GM11168 (cell line): ENCODE results near the gene SEPHS1.

Source experiments
- in situ Hi-C: fragments of 300-500 bp; cut with MboI; formaldehyde crosslinking; loops from one replicate; pipeline ENCODE4 v1.12.0; 2022; ENCODE audit warnings: low sequenced_read_pairs; ENCODE audit not compliant: unreplicated experiment

Gene SEPHS1

GRCh38 chr10:13348216-13349017 lies at the start of gene SEPHS1:
SEPHS1 (minus strand) TSS chr10:13348293; CDS start chr10:13344950, 3,343 bp downstream.
- in situ Hi-C loops, result no loop called here

DNA sequence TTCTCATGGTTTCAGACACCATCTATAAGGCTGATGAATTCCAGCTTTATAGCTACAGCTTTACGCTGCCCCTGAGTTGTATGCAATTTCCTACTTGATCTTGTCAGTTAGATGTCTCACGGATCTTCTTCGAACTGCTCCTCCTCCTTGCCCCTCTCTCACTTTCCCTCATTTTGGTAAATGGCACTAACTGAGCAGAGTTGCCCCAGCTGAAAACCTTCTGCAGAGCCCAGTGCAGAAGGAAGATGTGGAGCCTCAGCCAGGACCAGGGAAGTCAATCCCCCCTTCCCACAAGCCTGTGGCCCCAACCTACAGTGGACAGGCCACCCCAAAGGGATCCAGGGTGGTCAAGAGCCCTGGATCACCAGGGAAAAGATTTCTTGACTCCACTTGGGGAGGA lies 49.0 kb upstream of the SEPHS1 start:
- in situ Hi-C loops, result no loop called here

GRCh38 chr10:13396369-13396768 lies 48.3 kb upstream of the SEPHS1 start:
- in situ Hi-C loops, result no loop called here

GRCh38 chr10:13395540-13395939 lies 47.4 kb upstream of the SEPHS1 start:
- in situ Hi-C loops, result no loop called here

DNA sequence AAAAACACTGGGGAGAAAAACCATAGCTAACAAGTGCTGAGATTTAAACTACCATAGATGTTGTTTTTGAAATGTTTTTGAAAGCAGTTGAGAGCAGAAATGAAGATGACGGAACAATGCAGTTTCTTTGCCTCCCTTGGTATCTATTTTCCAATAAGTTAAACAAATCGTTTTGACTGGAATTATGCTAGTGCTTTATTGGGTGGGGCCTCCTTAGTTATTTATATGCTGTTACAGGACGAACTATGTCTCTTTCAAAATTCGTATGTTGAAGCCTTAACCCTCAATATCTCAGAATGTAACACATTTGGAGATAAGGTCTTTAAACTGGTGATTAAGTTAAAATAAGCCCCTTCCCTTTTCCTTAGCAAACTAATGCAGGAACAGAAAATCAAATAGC lies 45.5 kb upstream of the SEPHS1 start:
- in situ Hi-C loops, result no loop called here

GRCh38 chr10:13392701-13393100 lies 44.6 kb upstream of the SEPHS1 start:
- in situ Hi-C loops, result no loop called here

- in situ Hi-C loops, result no loop called here
These were observed 42.8 kb upstream of the SEPHS1 start for GRCh38 chr10:13390604-13391522.

DNA sequence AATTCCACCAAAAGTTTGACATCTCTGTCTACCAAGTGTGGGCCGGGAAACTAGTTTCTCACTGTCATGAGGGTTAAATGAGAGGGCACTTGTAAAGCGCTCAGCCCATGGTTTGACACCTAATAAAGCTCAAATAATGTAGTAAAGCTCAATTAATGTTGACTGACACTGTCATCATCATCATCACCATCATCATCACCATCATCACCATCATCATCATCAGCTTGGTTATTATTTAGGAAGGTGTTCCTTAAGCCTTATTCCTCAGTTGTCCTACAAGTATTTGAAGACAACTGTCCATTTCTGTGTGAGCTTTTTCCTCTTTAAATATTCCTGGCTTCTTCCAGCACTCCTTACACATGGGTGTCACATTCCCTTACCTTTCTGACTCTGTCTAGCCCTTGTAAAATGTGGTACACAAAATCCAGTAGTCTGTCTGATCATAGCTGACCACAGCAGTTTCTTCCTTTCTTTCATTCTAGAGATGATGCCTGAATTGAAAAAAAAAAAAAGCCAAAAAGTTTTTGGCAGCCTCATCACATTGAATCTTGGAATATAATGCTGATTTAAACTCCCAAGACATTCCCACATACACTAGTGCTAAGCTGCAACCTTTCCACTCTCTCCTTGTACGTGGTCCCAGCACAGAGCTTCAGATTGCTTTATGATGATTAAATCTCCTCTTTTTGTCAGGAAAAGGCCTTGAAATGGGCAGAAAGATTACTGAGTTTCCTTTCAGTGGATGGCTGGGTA lies 40.6 kb upstream of the SEPHS1 start:
- in situ Hi-C loops, result no loop called here

GRCh38 chr10:13386021-13386420 lies 37.9 kb upstream of the SEPHS1 start:
- in situ Hi-C loops, result no loop called here

DNA sequence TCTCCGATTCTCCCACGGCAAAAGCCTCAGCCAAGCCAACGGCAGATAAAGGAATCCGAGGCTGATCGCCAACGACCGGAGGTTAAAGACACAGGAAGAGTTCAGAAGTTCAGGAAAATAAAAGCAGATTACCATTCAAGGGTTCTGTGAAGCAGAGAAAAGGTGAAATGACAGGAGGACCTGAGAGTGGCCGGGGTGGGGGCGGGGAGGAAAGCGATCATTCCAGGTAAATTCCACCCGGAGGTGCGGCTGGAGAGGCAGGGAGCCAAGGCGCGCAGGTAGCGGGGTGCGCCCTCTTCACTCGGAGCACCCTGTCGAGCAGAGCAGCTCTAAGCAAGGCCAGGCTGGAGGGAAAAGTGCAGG lies 35.3 kb upstream of the SEPHS1 start:
- in situ Hi-C loops, result no loop called here

DNA sequence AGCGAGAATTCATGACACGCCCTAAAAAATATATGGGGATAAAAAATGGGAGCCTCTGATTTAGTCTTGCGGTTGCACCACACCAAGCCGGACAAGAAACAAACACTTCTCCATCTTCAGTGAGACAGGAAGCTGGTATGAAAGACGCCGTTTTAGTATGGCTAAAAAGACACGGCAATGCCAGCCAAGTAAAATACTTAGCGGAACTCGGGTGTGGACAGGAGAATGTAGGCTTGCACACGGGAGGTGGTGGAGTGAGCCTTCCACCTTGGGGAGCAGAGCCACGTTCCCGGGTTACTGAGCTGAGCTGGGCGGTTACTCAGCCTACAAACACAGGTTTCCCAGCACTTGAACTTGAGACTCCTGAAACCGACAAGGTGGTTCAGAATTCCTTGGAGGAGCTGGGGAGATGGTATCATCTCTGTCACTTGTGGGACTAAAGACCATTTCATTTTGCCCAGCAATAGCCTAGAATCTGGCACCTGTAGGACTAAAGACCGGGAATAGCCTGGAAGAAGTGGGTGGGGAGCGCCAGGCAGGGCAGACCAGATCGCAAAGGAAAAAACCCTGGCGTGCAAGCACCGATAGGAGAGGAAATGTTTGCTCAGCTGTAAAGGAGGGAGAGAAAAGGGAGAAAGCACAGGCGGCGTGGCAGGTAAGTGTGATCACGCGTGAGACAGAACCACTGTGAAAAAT lies 34.8 kb upstream of the SEPHS1 start:
- in situ Hi-C loops, result no loop called here

DNA sequence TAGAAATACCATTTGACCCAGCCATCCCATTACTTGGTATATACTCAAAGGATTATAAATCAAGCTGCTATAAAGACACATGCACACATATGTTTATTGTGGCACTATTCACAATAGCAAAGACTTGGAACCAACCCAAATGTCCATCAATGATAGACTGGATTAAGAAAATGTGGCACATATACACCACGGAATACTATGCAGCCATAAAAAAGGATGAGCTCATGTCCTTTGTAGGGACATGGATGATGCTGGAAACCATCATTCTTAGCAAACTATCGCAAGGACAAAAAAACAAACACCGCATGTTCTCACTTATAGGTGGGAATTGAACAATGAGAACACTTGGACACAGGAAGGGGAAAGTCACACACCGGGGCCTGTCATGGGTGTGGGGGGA lies 31.0 kb upstream of the SEPHS1 start:
- in situ Hi-C loops, result loop anchor here (10.0 kb wide), 2 partner anchors 66 to 136 kb away; no protein-coding TSS in a partner anchor

DNA sequence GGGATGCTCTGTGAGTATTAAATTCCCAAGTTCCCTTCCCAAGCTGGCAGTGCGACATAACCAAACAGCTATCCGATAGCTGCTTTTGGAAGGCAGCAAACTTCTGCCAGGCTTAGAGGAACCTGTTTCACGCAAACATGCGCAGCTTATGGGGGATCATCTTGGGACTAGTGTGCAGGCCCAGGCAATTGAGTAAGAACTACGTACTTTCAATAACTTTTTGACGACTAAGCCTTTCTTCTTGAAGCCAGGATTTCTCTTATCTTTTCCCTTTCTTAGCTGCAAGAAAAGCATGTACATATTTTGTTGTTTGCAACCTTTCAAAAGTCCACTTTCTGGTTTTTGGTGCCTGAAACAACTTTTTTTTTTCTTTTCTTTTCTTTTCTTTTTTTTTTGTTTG lies 28.7 kb upstream of the SEPHS1 start:
- in situ Hi-C loops, result loop anchor here (10.0 kb wide), 2 partner anchors 68 to 138 kb away; no protein-coding TSS in a partner anchor

DNA sequence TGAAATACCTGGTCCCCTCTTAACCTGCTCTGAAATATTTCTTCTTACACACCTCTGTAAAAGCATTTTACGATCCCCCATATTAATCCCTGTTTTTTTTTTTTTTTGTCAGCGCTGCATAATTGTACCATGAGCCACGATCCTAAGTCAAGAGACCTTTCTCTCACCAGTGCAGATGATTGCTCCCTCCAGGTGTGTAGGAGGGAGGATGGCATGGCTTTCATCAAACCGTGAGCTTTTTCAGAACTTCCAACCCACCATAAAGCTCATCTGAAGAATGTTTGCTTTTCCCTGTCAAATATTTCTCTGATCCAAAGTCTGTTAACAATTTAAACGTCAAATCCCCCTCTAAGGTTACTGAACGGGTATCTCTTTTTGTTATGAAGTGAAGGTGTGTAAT lies 28.2 kb upstream of the SEPHS1 start:
- in situ Hi-C loops, result loop anchor here (10.0 kb wide), 2 partner anchors 69 to 139 kb away; no protein-coding TSS in a partner anchor

GRCh38 chr10:13375791-13376190 lies 27.7 kb upstream of the SEPHS1 start:
- in situ Hi-C loops, result loop anchor here (10.0 kb wide), 2 partner anchors 69 to 139 kb away; no protein-coding TSS in a partner anchor

- in situ Hi-C loops, result loop anchor here (10.0 kb wide), 2 partner anchors 71 to 141 kb away; no protein-coding TSS in a partner anchor
These were observed 25.6 kb upstream of the SEPHS1 start for GRCh38 chr10:13373644-13374043.

DNA sequence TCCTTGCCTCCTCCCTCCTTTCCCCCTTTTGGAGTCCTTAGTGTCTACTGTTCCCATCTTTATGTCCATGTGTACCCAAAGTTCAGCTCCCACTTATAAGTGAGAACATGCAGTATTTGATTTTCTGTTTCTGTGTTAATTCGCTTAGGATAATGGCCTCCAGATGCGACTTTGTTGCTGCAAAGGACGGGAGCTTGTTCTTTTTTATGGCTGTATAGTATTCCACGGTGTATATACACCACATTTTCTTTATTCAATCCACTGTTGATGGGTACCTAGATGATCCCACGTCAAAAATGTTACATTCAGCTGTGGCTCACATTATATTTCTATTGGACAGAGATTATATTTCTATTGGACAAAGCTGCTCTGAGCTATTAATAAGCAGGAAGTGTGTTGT lies 24.4 kb upstream of the SEPHS1 start:
- in situ Hi-C loops, result loop anchor here (10.0 kb wide), 2 partner anchors 72 to 142 kb away; no protein-coding TSS in a partner anchor

DNA sequence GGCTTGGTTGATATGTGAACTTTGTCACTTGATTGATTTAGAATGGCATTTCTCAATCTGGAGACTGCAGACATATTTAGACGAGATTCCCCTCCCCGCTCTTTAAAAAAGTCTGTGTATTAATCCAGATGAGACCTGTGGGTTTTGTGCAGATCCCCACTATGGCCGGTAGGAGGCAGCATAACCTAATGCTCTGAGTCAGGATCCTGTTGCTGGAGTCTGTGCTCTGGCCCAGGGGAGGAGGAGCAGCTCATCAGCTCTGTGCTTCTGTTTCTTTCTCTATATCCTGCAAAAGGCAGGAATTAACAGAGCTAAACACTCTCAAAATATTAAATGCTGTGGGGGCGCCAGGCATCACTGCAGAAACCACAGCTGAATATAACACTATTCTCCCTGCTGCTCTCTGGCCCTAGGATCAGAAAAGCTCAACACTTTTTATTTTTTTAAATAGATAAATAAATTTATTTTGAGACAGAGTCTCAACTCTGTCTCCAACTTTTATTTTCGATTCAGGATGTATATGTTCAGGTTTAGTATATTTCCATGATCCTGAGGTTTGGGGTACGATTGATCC lies 23.9 kb upstream of the SEPHS1 start:
- in situ Hi-C loops, result loop anchor here (10.0 kb wide), 2 partner anchors 73 to 143 kb away; no protein-coding TSS in a partner anchor

DNA sequence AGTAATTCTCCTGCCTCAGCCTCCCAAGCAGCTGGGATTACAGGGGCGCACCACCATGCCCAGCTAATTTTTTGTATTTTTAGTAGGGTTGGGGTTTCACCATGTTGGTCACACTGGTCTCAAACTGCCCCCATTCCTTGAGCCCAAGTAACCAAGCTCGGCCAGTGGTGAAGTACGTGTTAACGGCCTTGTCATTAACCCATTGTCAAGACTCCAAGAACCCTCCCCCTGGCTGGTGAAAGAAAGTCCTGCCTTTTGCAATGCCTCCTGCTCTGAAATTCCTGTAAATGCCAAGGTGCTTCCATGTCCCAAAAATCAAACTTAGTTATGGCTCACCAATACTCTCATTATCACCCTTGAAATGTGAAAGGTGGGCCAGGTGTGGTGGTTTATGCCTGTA lies 18.8 kb upstream of the SEPHS1 start:
- in situ Hi-C loops, result no loop called here
